Spleen (tissue), 7 donors: ENCODE measurements around the gene FUT7.

ENCODE experiments used
- POLR2A ChIP-seq, 3 donors: fragments of 450-650 bp; IDR thresholded peaks; one replicate each; pipeline ENCODE4 v1.5.1; 2017; ENCODE audit warnings: antibody characterized with exemption in 3 of 3, mild to moderate bottlenecking in 1 of 3
- TF ChIP-seq, protein P1 (sequence below), 11 experiments: fragments of 200-600 bp in 7 of 11; fragments of 450-650 bp in 4 of 11; sonication (generic) in 4 of 11; IDR thresholded peaks in 8 of 11; conservative IDR thresholded peaks in 3 of 11; 1 replicate in 7 of 11; 2 replicates in 4 of 11; pipeline versions ENCODE4 v1.4.0 to v1.8.0; 2016 to 2021; ENCODE audit warnings: antibody characterized with exemption in 11 of 11, inconsistent platforms in 4 of 11, mild to moderate bottlenecking in 1 of 11
- donor health status: DM: no; HTN: no; CAD: no; lungs with moderate emphysema.
- donor health status: DM: no; HTN: no; CAD: no.
- donor health status: DM: no; HTN: no; CAD: no.

DNA sequence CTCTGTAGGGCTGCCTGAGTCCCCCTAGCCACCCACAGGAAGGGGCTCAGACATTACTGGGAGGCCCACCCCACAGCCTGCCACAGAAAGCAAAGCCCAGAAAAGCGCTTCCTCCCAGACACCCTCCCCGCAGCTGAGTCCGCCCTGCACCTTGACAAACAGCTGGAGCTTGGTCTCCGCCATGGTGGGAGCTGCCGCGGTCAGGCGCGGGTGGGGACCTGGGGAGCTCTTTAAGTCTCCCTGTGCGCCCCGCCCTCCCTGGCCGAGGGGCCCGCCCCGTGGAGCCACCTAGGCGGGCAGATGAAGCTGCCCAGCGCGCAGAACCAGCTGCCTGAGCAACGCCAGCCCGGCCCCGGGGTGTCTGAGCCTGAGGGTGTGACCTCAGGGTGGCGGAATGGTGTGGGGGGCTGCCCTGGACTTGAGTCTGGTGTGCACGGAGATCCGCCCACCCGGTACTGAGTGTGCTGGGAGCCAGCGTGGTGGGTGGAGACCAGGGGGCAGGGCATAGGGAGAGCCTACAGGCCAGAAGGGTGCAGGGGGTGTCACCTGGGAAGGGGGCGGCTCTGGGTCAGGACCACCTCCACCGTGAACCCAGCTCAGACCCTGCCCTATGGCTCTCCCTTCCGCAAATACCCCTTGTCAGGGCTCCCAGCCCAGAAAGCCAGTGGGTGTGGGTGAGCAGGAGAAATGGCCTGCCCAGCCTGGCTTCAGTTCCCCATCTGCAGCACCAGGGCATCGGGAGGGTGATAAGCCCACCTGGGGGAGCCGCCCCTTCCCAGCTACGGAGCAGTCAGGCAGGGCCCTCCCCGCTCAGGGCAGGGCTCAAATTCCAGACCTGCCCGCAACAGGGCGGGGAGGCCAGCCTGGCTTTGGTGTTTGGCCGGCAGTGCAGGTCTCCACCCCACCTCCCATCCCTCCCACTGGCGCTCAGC, 35.3 kb downstream of the FUT7 start, which contains the start of gene CLIC3:
- TF ChIP-seq, protein P1, sequence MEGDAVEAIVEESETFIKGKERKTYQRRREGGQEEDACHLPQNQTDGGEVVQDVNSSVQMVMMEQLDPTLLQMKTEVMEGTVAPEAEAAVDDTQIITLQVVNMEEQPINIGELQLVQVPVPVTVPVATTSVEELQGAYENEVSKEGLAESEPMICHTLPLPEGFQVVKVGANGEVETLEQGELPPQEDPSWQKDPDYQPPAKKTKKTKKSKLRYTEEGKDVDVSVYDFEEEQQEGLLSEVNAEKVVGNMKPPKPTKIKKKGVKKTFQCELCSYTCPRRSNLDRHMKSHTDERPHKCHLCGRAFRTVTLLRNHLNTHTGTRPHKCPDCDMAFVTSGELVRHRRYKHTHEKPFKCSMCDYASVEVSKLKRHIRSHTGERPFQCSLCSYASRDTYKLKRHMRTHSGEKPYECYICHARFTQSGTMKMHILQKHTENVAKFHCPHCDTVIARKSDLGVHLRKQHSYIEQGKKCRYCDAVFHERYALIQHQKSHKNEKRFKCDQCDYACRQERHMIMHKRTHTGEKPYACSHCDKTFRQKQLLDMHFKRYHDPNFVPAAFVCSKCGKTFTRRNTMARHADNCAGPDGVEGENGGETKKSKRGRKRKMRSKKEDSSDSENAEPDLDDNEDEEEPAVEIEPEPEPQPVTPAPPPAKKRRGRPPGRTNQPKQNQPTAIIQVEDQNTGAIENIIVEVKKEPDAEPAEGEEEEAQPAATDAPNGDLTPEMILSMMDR (IDR thresholded peaks at IDR 0.05 in 8 of 11, conservative IDR thresholded peaks at IDR 0.05 in 3 of 11) = no peak
- TF ChIP-seq POLR2A (IDR thresholded peaks at IDR 0.05) = no peak
